PC-3 (cell line): ENCODE results near the gene CUL4B. TPM values are rescaled to one million over a fixed set of nuclear protein-coding genes. Genes with fewer than 3 reads are reported as not detected.
A peak's percentile ranks its signal among the peaks of the same experiment; 100 is the strongest.

ENCODE experiments used
- ATAC-seq: fragments of 200-7000 bp; cut with Tn5 transposase; 2 replicates; pipeline ENCODE4 v1.9.1; 2020; ENCODE audit warnings: mild to moderate bottlenecking, moderate library complexity
- BruUV-seq: library from RNA; stranded (reverse); fragments of 400-500 nt; replicated peaks from 2 replicates; lab custom pipeline; 2021; lab: Mats Ljungman, UMichigan
- CTCF ChIA-PET: fragments of 300-600 bp; sonication (Branson Sonifier 250); formaldehyde crosslinking; loops from one replicate; lab custom pipeline; 2022; ENCODE audit warnings: antibody characterized with exemption; lab: Charles Lee
- POLR2A ChIA-PET: fragments of 300-600 bp; sonication (Branson Sonifier 250); formaldehyde crosslinking; loops from one replicate; lab custom pipeline; 2022; ENCODE audit warnings: antibody characterized with exemption; ENCODE audit not compliant: unreplicated experiment; lab: Charles Lee
- DNase-seq: peaks from one replicate; pipeline ENCODE4 v3.0.0-alpha.2; 2015
- H2AFZ ChIP-seq: fragments of 300-600 bp; sonication (generic); 2 replicates; pipeline ENCODE4 v1.6.0; 2016; ENCODE audit warnings: antibody characterized with exemption, low read length
- H3F3A ChIP-seq: fragments of 300-600 bp; sonication (generic); one replicate; pipeline ENCODE4 v1.6.0; 2017; ENCODE audit warnings: antibody characterized with exemption, low read length, control low read depth, mild to moderate bottlenecking; ENCODE audit not compliant: unreplicated experiment
- H3K27ac ChIP-seq: fragments of 300-600 bp; sonication (generic); 2 replicates; pipeline ENCODE4 v1.5.1; 2016; ENCODE audit warnings: mild to moderate bottlenecking, low read length
- H3K27me3 ChIP-seq: fragments of 300-600 bp; sonication (generic); 2 replicates; pipeline ENCODE4 v1.6.1; 2016; ENCODE audit warnings: low read length, mixed read lengths
- H3K36me3 ChIP-seq: fragments of 300-600 bp; sonication (generic); 2 replicates; pipeline ENCODE4 v1.6.1; 2016; ENCODE audit warnings: low read depth, mixed run types, low read length, mixed read lengths
- H3K4me1 ChIP-seq: fragments of 300-600 bp; sonication (generic); 2 replicates; pipeline ENCODE4 v1.5.1; 2016; ENCODE audit warnings: low read length; ENCODE audit not compliant: insufficient read depth
- H3K4me2 ChIP-seq: fragments of 300-600 bp; sonication (generic); 2 replicates; pipeline ENCODE4 v1.6.0; 2016; ENCODE audit warnings: low read length
- H3K4me3 ChIP-seq: fragments of 300-600 bp; sonication (generic); 2 replicates; pipeline ENCODE4 v1.5.1; 2016; ENCODE audit warnings: mild to moderate bottlenecking, low read length, mixed read lengths
- H3K79me2 ChIP-seq: fragments of 300-600 bp; sonication (generic); 2 replicates; pipeline ENCODE4 v1.6.1; 2017; ENCODE audit warnings: low read length, mixed read lengths
- H3K9ac ChIP-seq: fragments of 300-600 bp; sonication (generic); 2 replicates; pipeline ENCODE4 v1.6.0; 2016; ENCODE audit warnings: mild to moderate bottlenecking, low read length
- H3K9me2 ChIP-seq: fragments of 300-600 bp; sonication (generic); replicated peaks from 2 replicates; pipeline ENCODE4 v1.6.1; 2016; ENCODE audit warnings: mixed run types, low read length, mixed read lengths
- H3K9me3 ChIP-seq: fragments of 300-600 bp; sonication (generic); 2 replicates; pipeline ENCODE4 v1.6.1; 2016; ENCODE audit warnings: low read length, mixed read lengths
- H4K20me1 ChIP-seq: fragments of 300-600 bp; sonication (generic); 2 replicates; pipeline ENCODE4 v1.6.1; 2016; ENCODE audit warnings: low read length, mixed read lengths
- EZH2 ChIP-seq: fragments of 300-600 bp; sonication (generic); IDR thresholded peaks from one replicate; pipeline ENCODE4 v1.6.1; 2017; ENCODE audit warnings: antibody characterized with exemption, mild to moderate bottlenecking, low read length; ENCODE audit not compliant: unreplicated experiment
- EZH2phosphoT487 ChIP-seq: fragments of 300-600 bp; sonication (generic); IDR thresholded peaks from 2 replicates; pipeline ENCODE4 v1.6.1; 2018; ENCODE audit warnings: mild to moderate bottlenecking, antibody characterized with exemption, low read length, borderline replicate concordance
- intact Hi-C: fragments of 100-400 bp; cut with micrococcal nuclease; formaldehyde crosslinking; loops from 2 replicates; pipeline ENCODE4 v1.9.0; 2023
- total RNA-seq: library from RNA; depleted of rRNA; stranded (reverse); fragments of >200 nt; gene quantifications from 2 replicates; pipeline ENCODE4 v1.2.3, GENCODE V29; 2014
- TF ChIP-seq, protein P1 (sequence below): fragments of 300-600 bp; sonication (generic); conservative IDR thresholded peaks from 2 replicates; pipeline ENCODE4 v1.5.1; 2017; ENCODE audit warnings: antibody characterized with exemption, low read depth, mild to moderate bottlenecking, low read length

CUL4B gene
- total RNA-seq, 1 experiment from 2014 or later = 38.1 TPM

DNA sequence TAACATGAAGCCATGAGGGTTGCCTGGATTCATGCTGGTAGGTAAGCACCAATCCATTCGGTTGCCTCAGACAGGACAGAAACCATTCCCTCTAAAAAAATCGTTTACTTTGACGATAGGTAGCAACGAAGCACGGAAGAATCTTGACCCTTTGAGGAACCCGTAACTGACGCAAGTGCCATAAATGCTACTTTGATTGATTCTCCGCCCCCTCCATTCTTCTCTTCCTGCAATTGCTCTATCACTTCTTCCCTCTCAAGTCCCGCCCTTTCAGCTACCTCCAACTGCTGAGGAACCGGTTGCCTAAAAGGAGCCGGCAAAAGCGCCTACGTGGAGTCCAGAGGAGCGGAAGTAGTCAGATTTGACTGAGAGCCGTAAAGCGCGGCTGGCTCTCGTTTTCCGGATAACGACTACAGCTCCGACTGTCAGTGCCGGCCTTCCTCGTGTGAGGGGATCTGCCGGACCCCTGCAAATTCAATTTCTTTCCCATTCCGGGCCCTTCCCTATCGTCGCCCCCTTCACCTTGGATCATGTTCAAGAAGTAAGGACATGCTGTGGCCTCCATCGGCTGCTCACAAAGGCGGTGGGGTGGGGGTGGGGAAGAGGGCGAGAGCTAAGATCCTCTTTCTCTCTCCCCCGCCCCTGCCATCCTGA lies 43.1 kb upstream of the CUL4B start, which contains the start of gene MCTS1:
Gene MCTS1, plus strand, starts transcription at position 395 of the 654 bp plus-strand sequence. Its CDS starts 136 bp downstream, at position 531.
- no TSS peak for BruUV-seq
- CTCF ChIA-PET = interaction anchor here (0.6 kb wide), 1 partner anchor 45 kb away, joined by 4 read pairs; no protein-coding TSS in a partner anchor
- ATAC-seq (peak; percentile 98), DNase-seq (peak; percentile 96)
- H3K27ac ChIP-seq = peak within 1 kb of the TSS; percentile 92
- POLR2A ChIA-PET = interaction anchor here (0.6 to 0.9 kb wide), 7 partner anchors 42 to 661 kb away, joined by 3 to 36 read pairs (median 3); partner anchors contain the start of gene CUL4B
- H3K27me3 ChIP-seq = no peaks in the 10 kb centered on the region
- no peaks in the 10 kb centered on the region for H3K9me2 ChIP-seq
- H3K9me3 ChIP-seq = no peaks in the 10 kb centered on the region
- H3K4me3 ChIP-seq = peak within 1 kb of the TSS; percentile 90
- peaks cover 10% of the 10 kb centered on the region for H3K4me1 ChIP-seq
- no peak for TF ChIP-seq EZH2phosphoT487
- TF ChIP-seq, protein P1, sequence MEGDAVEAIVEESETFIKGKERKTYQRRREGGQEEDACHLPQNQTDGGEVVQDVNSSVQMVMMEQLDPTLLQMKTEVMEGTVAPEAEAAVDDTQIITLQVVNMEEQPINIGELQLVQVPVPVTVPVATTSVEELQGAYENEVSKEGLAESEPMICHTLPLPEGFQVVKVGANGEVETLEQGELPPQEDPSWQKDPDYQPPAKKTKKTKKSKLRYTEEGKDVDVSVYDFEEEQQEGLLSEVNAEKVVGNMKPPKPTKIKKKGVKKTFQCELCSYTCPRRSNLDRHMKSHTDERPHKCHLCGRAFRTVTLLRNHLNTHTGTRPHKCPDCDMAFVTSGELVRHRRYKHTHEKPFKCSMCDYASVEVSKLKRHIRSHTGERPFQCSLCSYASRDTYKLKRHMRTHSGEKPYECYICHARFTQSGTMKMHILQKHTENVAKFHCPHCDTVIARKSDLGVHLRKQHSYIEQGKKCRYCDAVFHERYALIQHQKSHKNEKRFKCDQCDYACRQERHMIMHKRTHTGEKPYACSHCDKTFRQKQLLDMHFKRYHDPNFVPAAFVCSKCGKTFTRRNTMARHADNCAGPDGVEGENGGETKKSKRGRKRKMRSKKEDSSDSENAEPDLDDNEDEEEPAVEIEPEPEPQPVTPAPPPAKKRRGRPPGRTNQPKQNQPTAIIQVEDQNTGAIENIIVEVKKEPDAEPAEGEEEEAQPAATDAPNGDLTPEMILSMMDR = no peak
- no peak for TF ChIP-seq EZH2
- H4K20me1 ChIP-seq = no peaks in the 10 kb centered on the region
- peak within 1 kb of the TSS; percentile 87 for H2AFZ ChIP-seq
- H3K4me2 ChIP-seq = peak within 1 kb of the TSS; percentile 95
- no peaks in the 10 kb centered on the region for H3F3A ChIP-seq
- peaks cover 39% of the 10 kb centered on the region for H3K79me2 ChIP-seq
- H3K9ac ChIP-seq = peak within 1 kb of the TSS; percentile 99
- intact Hi-C loops = loop anchor here (1.0 to 5.0 kb wide), 3 partner anchors 44 to 92 kb away; partner anchors contain the start of gene CUL4B
- peaks cover 15% of the 10 kb centered on the region for H3K36me3 ChIP-seq

DNA sequence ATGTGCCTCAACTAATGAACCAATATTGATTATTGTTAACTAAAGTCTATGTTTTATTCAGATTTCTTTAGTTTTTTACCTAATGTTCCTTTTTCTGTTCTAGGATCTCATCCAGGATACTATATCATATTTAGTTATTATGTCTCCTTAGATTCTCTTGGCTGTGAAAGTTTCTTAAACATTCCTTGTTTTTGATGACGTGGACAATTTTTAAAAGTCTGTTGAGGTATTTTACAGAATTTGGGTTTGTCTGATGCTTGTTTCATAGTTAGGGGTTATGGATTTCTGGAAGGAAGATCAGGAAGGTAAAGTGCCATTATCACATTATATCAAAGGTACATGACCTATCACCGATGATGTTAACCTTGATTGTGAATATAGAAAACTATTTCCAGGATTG lies 24.9 kb upstream of the CUL4B start:
- no peak overlapping the region for H2AFZ ChIP-seq
- no peaks in the 10 kb centered on the region for H3K4me1 ChIP-seq
- ChIA-PET CTCF (no interaction called here), POLR2A (no interaction called here)
- no peak for ATAC-seq
- H3K4me3 ChIP-seq = no peak overlapping the region
- BruUV-seq = no TSS peak
- H3K79me2 ChIP-seq = no peaks in the 10 kb centered on the region
- no peaks in the 10 kb centered on the region for H3K9me2 ChIP-seq
- intact Hi-C loops = no loop called here
- no peaks in the 10 kb centered on the region for H3F3A ChIP-seq
- H3K9me3 ChIP-seq = no peaks in the 10 kb centered on the region
- H3K9ac ChIP-seq = no peak overlapping the region
- H3K36me3 ChIP-seq = no peaks in the 10 kb centered on the region
- H3K27ac ChIP-seq = no peak overlapping the region
- DNase-seq = no peak
- TF ChIP-seq EZH2 (no peak), EZH2phosphoT487 (no peak)
- TF ChIP-seq, protein P1 = no peak
- no peaks in the 10 kb centered on the region for H3K27me3 ChIP-seq
- no peak overlapping the region for H3K4me2 ChIP-seq
- H4K20me1 ChIP-seq = no peaks in the 10 kb centered on the region
